Transverse colon (tissue), 4 donors: ENCODE results near the gene C6orf47. TPM values are rescaled to one million over a fixed set of nuclear protein-coding genes. Genes with fewer than 3 reads are reported as not detected.

Experiments used
- DNase-seq: peaks from one replicate; pipeline ENCODE4 v3.0.0-alpha.2; 2019
- H3K27ac ChIP-seq, 4 donors: fragments of 200-600 bp; sonication (generic); 2 replicates each; pipeline ENCODE4 v1.5.1; 2016 to 2018; ENCODE audit warnings: inconsistent platforms in 4 of 4
- H3K27me3 ChIP-seq: fragments of 200-600 bp; sonication (generic); 2 replicates; pipeline ENCODE4 v1.5.1; 2017; ENCODE audit warnings: inconsistent platforms
- H3K36me3 ChIP-seq, 4 donors: fragments of 200-600 bp; sonication (generic); 2 replicates each; pipeline ENCODE4 v1.5.1; 2017 to 2019; ENCODE audit warnings: inconsistent platforms in 4 of 4
- H3K4me1 ChIP-seq, 4 donors: fragments of 200-600 bp; sonication (generic); 2 replicates each; pipeline ENCODE4 v1.5.1; 2017 to 2020; ENCODE audit warnings: inconsistent platforms in 4 of 4
- H3K4me3 ChIP-seq, 4 donors: fragments of 200-600 bp; sonication (generic); 1 replicate in 1 of 4; 2 replicates in 3 of 4; pipeline versions ENCODE4 v1.5.1 to v1.6.1; 2017 to 2019; ENCODE audit warnings: inconsistent platforms in 4 of 4
- H3K9me3 ChIP-seq, 2 donors: fragments of 200-600 bp; sonication (generic); 2 replicates each; pipeline ENCODE4 v1.5.1; 2017 to 2019; ENCODE audit warnings: inconsistent platforms in 2 of 2
- CTCF ChIP-seq, 5 experiments: fragments of 200-600 bp in 3 of 5; fragments of 450-650 bp in 2 of 5; sonication (generic) in 3 of 5; IDR thresholded peaks; 1 replicate in 2 of 5; 2 replicates in 3 of 5; pipeline ENCODE4 v1.5.1; 2016 to 2017; ENCODE audit warnings: antibody characterized with exemption in 5 of 5, inconsistent platforms in 3 of 5, mild to moderate bottlenecking in 2 of 5, moderate library complexity in 1 of 5
- EP300 ChIP-seq: sonication (generic); formaldehyde crosslinking; IDR thresholded peaks from one replicate; pipeline ENCODE4 v1.6.1; 2017; ENCODE audit warnings: antibody characterized with exemption, low read depth
- POLR2A ChIP-seq: fragments of 450-650 bp; IDR thresholded peaks from one replicate; pipeline ENCODE4 v1.6.1; 2016; ENCODE audit warnings: antibody characterized with exemption, mild to moderate bottlenecking, moderate library complexity
- POLR2AphosphoS5 ChIP-seq, 3 donors: sonication (generic); formaldehyde crosslinking; IDR thresholded peaks; one replicate each; pipeline ENCODE4 v1.6.1; 2016; ENCODE audit warnings: antibody characterized with exemption in 3 of 3
- WGBS, 2 donors: methylation state at CpG; one replicate each; pipeline ENCODE4 v1.1.5; 2018; ENCODE audit warnings: low coverage in 1 of 2; 5-methylcytosine and 5-hydroxymethylcytosine counted together
- in situ Hi-C, 4 donors: fragments of 200-750 bp; cut with MboI; loops; one replicate each; pipeline versions ENCODE4 v1.15.0 to v1.15.1; 2017; ENCODE audit warnings: low sequenced_read_pairs in 3 of 4, low pct_ligation_motif_present in 1 of 4, low pct_unique_long_range_greater_than_20kb in 1 of 4
- intact Hi-C: fragments of 100-400 bp; cut with DNase I; formaldehyde crosslinking; loops from one replicate; pipeline ENCODE4 v1.15.1; 2023; ENCODE audit warnings: low total_unique reads
- total RNA-seq, 4 donors: library from RNA; depleted of rRNA; stranded (reverse); fragments of >200 nt; gene quantifications; one replicate each; pipeline ENCODE4 v1.1.0, GENCODE V29; 2016

C6orf47 gene
- total RNA-seq, 4 donors from 2014 or later, result 18.7 to 45.7 (median 25.2) TPM

GRCh38 chr6:31680226-31681134, 19.9 kb upstream of the C6orf47 start, which contains the start of gene LY6G5C:
LY6G5C (minus strand) TSS chr6:31681067; CDS start chr6:31680373, 694 bp downstream.
- no peaks in the 10 kb centered on the region for H3K9me3 ChIP-seq
- intact Hi-C loops (loop anchor here (10.0 kb wide), 1 partner anchor 154 kb away; no protein-coding TSS in a partner anchor), in situ Hi-C loops (loop anchor here in 1 of 4 donors (10.0 kb wide), 1 partner anchor 84 kb away; the partner anchor contains the start of gene SAPCD1)
- peak within 1 kb of the TSS; percentile 42 to 63 (median 43) for H3K4me3 ChIP-seq
- no peaks in the 10 kb centered on the region for H3K36me3 ChIP-seq
- TF ChIP-seq POLR2AphosphoS5 (IDR thresholded peaks at IDR 0.05) (peak in 2 of 3 donors; percentile 23 to 57), EP300 (no peak), CTCF (IDR thresholded peaks at IDR 0.05) (peak; percentile 52 to 78 (median 69)), POLR2A (no peak)
- H3K27ac ChIP-seq, result peak within 1 kb of the TSS; percentile 70 to 85 (median 78)
- 0 to 12% methylated on average over 12 to 16 of the region's 17 CpGs for WGBS, 2 donors
- H3K4me1 ChIP-seq, result peaks cover 5 to 26% (median 11%) of the 10 kb centered on the region in 4 donors
- peak; percentile 89 for DNase-seq
- no peaks in the 10 kb centered on the region for H3K27me3 ChIP-seq

- DNase-seq, result no peak
- intact Hi-C loops, result no loop called here
- Histone ChIP-seq H3K36me3 (no peaks in the 10 kb centered on the region), H3K4me1 (peaks cover 5 to 22% (median 11%) of the 10 kb centered on the region in 4 donors), H3K9me3 (no peaks in the 10 kb centered on the region), H3K27ac (no peak overlapping the region), H3K4me3 (no peak overlapping the region), H3K27me3 (no peaks in the 10 kb centered on the region)
- TF ChIP-seq EP300 (no peak), CTCF (IDR thresholded peaks at IDR 0.05) (no peak), POLR2A (no peak), POLR2AphosphoS5 (IDR thresholded peaks at IDR 0.05) (no peak)
- 64 to 75% methylated on average over 6 to 8 of the region's 8 CpGs for WGBS, 2 donors
- in situ Hi-C loops, result loop anchor here in 1 of 4 donors (10.0 kb wide), 1 partner anchor 277 kb away; the partner anchor contains the start of genes NELFE and SKIC2
These were observed 17.4 kb upstream of the C6orf47 start for GRCh38 chr6:31677955-31678354.

- Histone ChIP-seq H3K27me3 (no peaks in the 10 kb centered on the region), H3K36me3 (peaks cover 0 to 8% (median 3%) of the 10 kb centered on the region in 4 donors), H3K4me3 (no peak overlapping the region), H3K4me1 (peaks cover 5 to 17% (median 10%) of the 10 kb centered on the region in 4 donors), H3K27ac (no peak overlapping the region), H3K9me3 (no peaks in the 10 kb centered on the region)
- intact Hi-C loops, result no loop called here
- no peak for DNase-seq
- in situ Hi-C loops, result loop anchor here in 1 of 4 donors (10.0 kb wide), 1 partner anchor 278 kb away; the partner anchor contains the start of genes NELFE and SKIC2
- no peak for TF ChIP-seq POLR2A
- TF ChIP-seq EP300, result no peak
- TF ChIP-seq POLR2AphosphoS5 (IDR thresholded peaks at IDR 0.05), result no peak
- no peak for TF ChIP-seq CTCF (IDR thresholded peaks at IDR 0.05)
- WGBS, 2 donors, result 83 to 85% methylated on average over 5 to 6 of the region's 6 CpGs
These were observed 16.3 kb upstream of the C6orf47 start for GRCh38 chr6:31676904-31677303.

- Histone ChIP-seq H3K27me3 (no peaks in the 10 kb centered on the region), H3K4me1 (peaks cover 1 to 12% (median 5%) of the 10 kb centered on the region in 4 donors), H3K36me3 (peaks cover 0 to 13% (median 4%) of the 10 kb centered on the region in 4 donors), H3K27ac (no peak overlapping the region), H3K4me3 (no peak overlapping the region), H3K9me3 (no peaks in the 10 kb centered on the region)
- no peak for DNase-seq
- WGBS, 2 donors, result 73% methylated on average over 4 of the region's 4 CpGs; no CpG with 5 or more reads in 1 of the 2 donors
- TF ChIP-seq POLR2AphosphoS5 (IDR thresholded peaks at IDR 0.05) (no peak), POLR2A (no peak), CTCF (IDR thresholded peaks at IDR 0.05) (no peak), EP300 (no peak)
- intact Hi-C loops, result no loop called here
- in situ Hi-C loops, result loop anchor here in 1 of 4 donors (10.0 kb wide), 1 partner anchor 278 kb away; the partner anchor contains the start of genes NELFE and SKIC2
These were observed 15.8 kb upstream of the C6orf47 start for GRCh38 chr6:31676322-31676903.
